GM21447 (cell line): Measurements from ENCODE around the gene OSCP1.

Experiments
- ATAC-seq: cut with Tn5 transposase; IDR thresholded peaks from one replicate; pipeline ENCODE4 v1.9.1; 2021; ENCODE audit not compliant: unreplicated experiment

The OSCP1 gene

GRCh38 chr1:36475910-36476604 lies 25.8 kb upstream of the OSCP1 start:
- no peak for ATAC-seq

DNA sequence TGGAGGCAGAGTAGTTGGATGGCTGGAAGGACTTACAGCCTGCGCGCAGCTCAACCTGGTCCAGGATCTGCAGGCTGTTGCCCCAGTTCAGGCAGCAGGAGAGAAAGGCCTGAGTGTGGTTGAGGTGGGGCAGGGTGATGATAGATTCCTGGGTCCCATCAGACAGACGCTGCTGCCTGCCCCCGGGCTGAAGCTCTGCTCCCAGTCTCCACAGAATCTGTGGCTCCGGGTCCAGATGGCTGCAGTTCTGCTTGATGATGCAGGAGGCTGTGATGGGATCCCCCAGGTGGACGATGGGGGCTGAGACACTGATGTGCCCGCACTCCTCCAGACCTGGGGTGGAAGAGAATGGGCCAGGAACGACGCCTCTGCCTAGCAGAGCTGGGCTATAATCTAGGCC lies 25.1 kb upstream of the OSCP1 start:
- no peak for ATAC-seq

- no peak for ATAC-seq
Measured at GRCh38 chr1:36472656-36473055, 22.4 kb upstream of the OSCP1 start.

DNA sequence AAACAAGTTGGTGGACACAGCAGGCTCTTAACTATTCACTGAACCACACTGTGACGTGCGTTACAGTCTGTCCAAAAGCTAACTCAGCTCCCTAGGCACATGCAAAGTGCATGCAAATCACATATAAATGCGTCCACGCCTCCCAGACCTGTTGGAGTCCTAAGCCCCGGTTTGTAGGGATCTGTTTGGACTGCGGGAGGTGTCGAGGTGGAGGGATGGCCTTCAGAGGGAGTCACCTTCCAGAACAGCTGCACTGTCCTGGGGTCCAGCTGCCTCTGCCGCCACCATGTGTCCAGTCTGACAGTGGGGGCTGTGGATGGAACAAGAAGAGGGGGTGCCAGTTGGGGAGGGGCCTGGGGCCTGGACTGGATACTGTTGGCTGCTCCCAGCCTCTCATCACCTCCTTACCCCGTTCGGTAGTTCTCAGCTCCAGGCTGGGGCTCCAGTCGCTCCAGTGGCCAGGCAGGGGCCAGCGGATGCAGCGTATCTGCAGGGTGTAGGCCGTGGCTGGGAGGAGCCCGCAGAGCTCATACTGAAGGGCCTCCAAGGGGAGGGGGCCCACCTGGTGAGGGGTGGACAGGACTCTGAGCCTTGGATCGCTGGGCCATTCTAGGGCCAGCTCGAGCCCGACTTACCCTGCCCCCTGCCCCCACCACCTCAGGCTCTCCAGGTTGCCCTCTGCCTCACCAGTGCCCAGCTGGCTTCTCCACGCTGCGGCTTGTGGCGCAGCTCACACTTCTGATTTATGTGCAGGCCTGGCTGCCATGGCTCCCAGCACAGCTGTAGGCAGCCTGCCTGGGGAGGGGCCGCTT lies 21.8 kb upstream of the OSCP1 start:
- ATAC-seq: no peak

DNA sequence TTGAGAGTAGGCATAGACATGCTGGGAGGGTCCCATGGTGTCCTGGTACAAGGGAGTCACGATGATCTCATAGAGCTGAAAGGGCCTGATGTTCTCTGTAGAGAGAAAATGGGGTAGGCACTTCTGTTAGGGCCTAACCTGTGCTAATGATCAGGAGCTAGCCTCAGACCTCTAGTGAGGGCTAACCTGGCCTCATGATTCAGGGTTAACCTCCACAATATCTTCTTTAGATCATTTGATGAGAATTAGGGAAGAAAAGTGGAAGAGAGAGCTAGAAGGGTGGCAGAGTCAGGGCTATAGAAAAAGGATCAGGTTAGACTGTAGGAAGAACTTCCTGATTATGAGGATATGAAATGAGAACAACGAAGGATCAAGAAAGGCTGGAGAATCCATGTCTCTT lies 18.9 kb upstream of the OSCP1 start:
- ATAC-seq: no peak

- no peak for ATAC-seq
Measured at GRCh38 chr1:36467700-36468455, 17.6 kb upstream of the OSCP1 start.

GRCh38 chr1:36467027-36467410 lies 16.8 kb upstream of the OSCP1 start:
- no peak for ATAC-seq

DNA sequence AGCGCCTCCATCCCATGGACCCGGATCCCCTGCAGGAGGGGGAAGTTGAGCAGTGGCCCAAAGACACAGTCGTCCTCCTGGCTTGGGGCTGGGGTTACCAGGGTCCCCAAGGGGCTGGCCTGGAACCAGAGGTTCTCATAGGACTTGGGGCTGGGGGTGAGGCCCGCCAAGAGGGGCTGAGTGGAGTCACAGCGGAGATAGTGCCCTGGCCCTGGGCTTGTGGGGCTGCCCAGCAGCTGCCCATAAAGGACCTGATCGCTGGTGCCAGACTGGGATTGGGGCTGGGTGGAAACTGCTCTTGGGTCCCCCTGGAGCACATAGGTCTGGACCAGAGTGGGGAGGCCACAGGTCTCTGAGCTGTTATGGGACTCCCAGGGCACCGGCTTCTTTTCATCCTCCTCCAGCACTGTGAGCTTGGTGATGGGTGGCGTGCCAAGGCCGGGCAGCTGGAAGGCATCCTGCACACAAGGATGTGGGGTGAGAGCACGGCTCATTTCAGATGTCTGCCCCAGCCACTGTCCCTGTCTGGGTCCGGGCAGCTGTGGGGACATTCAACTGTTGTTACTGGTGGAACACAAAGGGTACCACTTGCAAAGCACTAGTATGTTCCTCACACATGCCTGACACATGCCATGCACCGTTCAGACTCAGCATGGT lies 16.2 kb upstream of the OSCP1 start:
- no peak for ATAC-seq

DNA sequence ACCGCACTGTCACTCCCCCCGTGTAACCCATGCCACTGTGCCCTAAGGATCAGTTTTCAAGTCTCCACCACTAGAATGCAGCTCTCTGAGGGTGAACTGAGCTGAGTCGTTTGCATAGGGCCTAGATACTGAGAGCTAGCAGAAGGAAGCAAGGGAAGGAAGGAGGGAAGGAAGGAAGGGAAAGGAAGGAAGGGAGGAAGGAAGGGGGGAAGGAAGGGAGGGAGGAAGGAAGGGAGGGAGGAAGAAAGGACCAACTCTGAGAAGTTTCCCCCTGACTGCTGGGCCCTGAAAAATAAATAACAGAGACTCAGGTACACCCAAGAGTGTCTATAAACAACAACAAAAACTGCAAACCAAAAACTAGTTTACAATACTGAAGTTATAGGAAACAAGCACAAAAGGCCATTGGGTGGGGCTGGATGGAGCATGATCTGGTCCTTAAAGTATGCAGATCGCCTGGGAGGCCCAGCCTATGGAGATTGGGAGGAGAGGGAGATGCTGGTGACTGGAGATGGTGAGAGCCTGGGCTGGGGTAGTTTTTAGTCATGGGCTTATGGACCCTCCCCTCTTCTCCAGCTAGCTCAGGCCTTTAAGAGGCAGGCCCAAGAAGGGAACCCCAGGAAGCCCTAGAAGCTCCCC lies 15.6 kb upstream of the OSCP1 start:
- ATAC-seq: no peak

DNA sequence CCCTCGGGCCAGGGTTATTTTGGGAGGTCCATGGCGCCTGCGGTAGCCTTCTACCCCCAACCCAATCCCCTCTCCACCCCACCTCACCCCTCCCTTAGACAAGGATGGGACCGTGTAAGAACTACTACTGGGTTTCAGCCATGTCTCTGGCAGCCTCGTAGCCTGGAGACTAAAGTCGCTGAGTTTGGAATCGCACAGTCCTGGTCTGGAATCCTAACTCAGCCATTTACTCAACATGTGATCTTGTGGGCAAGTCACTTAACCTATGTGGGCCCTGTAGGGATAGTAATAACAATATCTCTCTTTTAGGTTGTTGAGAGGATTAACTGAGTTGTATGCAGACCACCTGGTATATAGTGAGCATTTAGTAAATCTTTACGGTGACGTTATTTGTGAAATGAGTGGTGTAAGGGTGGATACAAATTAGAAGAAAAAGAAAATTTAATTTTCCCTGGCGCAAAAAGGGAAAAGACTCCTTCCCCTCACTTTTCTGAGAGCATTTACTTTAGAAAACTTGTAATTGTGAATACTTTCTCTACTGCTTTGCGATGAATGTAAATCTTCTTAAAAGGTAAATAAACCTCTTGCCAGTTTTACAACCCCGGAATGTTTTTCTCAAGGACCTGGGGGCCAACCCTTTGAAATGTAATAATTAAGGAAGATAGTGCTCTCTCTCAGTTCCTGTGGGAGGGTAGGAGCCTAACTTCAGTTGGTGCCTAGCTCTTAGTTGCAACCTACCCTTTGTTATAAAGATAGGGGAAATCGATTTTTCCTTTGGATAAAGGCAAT lies 14.5 kb upstream of the OSCP1 start:
- ATAC-seq: no peak

- ATAC-seq: peak; percentile 87
Measured at GRCh38 chr1:36463803-36464604, 13.8 kb upstream of the OSCP1 start, which contains the start of gene MRPS15. Gene MRPS15 (minus strand): TSS chr1:36464384. CDS start chr1:36464275, 109 bp downstream.

GRCh38 chr1:36463463-36463802 lies 13.2 kb upstream of the OSCP1 start:
- ATAC-seq: no peak

DNA sequence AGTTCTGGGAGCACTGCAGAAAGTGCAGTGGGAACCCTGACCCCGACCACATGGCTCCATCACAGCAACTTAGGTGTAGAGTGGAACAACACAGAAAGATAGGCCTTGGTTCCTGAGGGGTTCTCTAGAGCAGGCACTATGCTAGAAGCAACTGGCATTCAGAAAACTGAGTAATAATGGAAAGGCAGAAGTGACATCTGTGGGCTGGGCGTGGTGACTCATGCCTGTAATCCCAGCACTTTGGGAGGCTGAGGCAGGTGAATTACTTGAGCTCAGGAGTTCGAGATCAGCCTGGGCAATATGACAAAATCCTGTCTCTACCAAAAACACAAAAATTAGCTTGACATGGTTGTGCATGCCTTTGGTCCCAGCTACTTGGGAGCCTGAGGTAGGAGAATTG lies 8.7 kb upstream of the OSCP1 start:
- ATAC-seq: no peak

GRCh38 chr1:36457691-36458090 lies 7.4 kb upstream of the OSCP1 start:
- ATAC-seq: no peak

GRCh38 chr1:36456391-36456928 lies 6.2 kb upstream of the OSCP1 start:
- no peak for ATAC-seq

- ATAC-seq: no peak
Measured at GRCh38 chr1:36455386-36455785, 5.1 kb upstream of the OSCP1 start.

DNA sequence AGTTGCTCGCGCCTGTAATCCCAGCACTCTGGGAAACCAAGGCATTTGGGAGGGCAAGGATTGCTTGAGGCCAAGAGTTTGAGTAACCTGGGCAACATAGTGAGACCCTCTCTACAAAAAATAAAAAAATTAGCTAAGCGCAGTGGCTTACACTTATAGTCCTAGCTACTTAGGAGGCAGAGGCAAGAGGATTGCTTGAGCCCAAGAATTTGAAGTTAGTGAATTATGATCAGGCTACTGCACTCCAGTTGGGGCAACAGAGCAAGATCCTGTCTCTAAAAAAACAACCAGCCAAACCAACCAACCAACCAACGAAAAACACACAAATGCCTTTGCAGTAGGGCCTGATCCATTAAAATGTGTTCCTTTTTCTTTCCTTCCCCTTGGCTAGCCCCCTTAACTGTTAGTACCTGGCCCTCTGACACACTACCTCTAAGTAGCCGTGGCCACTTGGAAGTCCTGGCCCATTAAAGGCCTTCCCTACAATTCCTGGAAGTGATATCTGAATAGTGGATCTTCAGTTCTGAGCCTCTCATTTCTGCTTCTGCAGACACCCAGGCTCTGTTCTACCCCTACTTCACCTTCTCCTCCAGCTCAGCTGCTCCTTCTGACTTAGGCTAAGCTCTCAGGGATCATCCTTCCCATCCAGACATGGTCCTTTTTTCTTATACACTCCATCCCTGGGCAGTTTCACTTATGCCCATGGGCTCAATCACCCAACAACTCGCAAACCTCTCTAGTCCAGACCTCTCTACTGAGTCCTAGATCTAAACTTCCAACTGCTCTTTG lies 3.5 kb upstream of the OSCP1 start:
- no peak for ATAC-seq

DNA sequence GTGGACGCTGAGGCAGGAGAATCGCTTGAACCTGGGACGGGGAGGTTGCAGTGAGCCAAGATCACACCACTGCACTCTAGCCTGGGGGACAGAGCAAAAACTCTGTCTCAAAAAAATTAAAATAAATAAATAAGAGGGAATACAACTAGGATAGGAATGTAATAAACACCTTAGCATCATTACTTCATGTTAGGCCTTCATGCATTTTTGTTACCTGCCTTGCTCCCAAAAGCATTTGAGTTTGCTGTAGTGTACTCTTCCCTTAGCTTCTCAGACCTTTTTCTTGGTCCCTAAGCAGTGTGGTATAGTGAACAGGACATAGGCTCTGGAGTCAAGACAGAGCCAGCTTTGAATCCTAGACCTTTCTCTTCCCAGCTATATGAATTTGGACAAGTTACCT lies 2.8 kb upstream of the OSCP1 start:
- no peak for ATAC-seq
